CD4-positive, alpha-beta T cell treated with Interleukin-17A for 1 hour (primary cell): Measurements from ENCODE around the gene NRP1.

Source experiments
- DNase-seq: peaks from one replicate; pipeline ENCODE4 v3.0.0-alpha.2; 2020

The NRP1 gene

DNA sequence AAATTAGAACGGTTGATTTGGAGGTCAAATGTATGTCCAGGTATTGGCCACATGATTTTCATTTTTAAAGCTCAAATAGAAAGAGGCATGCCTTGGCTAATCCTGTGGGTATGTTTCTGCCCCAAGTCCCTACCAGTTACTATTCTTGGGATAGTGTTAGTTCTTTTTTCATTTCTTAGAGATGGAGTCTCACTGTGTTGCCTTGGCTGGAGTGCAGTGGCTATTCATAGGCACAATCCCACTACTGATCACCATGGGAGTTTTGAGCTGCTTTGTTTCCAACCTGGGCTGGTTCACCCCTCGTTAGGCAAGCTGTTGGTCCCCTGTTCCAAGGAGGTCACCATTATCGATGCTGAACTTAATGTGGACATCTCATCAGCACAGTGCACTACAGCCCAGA is 46.3 kb downstream of the NRP1 start:
- no peak for DNase-seq

DNA sequence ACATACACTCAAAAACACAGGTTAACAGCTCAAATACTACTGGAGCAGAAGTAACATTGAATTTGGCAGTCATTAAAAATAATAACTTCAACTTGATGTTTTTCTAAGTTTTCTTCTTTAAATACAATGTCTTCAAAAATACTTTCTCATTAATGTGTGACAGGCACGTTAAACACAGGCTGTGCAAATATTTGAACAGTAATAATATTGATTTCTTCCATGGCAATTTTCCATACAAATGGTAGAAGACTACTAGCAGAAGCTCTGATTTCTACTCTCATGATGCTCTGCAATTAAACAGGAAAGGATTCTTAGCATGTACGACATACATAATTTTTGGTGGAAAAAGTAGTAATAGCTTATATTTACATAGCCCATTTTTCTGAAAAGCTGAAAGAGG is 47.4 kb downstream of the NRP1 start:
- no peak for DNase-seq

DNA sequence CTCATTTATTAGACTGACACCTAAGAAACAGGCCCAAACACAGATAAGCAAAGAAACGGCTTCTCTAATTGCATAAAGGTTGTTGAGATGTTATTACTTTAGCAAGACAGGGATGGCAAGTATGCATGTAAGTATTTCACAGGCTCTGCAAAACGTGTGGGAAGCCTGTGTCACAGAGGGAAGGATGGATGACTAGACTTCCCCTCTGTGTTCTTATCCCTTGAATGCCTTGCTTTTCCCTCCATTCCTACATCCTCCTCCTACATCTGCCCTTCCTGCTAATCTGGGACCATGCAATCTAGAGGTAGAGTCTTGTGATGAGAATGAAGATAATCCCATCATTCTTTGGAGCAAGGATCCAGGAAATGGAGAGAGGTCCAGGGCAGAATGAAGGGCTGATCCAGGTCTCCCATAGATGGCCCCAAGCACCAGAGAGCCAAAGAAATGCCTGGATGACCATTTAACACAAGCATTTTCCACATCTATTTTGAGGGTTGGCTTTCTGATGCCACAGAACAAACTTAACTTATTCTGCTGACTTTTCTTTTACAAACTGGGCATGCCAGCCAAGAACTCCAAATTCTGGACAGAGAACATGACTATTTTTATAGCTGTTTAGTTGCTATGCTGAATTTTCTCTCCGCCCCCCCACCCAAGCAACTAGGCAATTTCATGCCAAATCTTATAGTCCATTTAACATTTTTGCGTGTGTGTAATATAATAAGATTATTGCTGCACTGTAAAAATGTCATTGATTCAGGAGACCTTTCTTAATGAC is 48.1 kb downstream of the NRP1 start:
- DNase-seq = no peak

DNA sequence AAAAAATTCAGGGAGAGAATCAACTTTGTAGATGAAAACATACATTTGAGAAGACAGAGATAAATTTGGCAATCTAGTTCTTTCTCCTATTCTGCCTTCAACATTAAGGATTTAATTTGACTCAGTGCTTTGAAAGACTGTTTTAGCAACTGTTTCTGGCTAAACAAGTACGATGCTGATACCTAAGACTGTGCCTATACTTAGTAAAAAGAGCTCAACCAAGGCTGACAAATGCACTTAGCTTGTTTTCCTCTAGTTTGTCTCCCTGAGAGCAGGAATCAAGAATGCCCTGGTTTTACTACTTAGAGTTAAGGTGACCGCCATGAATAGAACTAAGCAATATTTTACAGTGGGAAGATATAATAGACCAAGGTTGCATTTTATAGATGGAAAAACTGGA is 49.5 kb downstream of the NRP1 start:
- DNase-seq = no peak

DNA sequence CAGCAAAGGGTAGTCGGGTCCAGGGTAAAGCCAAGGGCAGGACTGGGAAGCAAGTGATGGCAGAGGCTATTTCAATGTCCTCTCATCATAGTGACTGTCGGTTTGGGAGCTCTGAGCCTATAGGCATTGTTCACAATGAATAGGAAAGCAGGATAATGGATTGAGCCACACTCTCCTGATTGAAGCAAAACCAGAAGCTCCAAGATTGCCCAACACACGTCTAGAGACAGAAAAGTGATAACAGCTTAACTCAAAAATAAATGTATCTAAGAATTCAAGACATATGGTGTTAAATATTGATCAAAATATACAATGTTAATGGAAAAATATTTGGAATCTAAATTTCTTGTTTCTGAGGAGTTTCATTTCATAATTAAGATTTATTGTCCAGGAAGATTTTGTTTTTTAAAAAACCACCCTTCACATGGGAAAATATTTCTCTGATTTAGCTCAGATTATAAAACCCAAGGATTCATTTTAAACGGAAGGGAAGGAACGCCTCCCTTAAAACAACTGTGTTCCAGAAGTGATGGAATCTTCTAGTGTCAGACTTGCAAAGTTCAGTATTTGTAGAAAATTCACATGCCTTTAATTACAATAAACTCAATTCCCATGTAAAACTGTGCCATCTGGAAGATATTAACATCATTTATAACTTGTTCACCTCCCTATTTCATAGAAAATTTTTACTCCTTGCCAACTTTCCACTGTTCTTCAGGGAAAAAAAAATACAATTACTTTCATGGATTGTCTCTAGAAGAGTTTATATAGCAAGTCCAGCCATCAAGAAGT is 54.5 kb downstream of the NRP1 start:
- DNase-seq = no peak

DNA sequence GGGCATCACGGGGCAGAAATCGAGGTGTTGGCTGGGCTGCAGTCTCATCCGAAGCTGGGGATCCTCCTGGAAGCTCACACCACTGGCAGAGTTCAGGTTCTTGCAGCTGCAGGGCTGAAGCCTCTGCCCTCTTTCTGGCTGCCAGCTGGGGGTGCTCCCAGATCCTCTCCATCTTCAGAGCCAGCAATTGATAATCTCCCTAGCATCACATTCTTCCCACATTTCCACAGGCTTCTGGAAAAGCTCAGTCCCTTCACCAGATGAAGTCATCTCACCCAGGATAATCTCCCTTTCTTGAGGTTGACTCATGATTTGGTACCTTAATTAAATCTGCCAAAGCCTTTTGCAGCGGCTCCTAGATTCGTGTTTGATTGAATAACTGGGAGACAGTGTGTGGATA is 55.2 kb downstream of the NRP1 start:
- DNase-seq = no peak

DNA sequence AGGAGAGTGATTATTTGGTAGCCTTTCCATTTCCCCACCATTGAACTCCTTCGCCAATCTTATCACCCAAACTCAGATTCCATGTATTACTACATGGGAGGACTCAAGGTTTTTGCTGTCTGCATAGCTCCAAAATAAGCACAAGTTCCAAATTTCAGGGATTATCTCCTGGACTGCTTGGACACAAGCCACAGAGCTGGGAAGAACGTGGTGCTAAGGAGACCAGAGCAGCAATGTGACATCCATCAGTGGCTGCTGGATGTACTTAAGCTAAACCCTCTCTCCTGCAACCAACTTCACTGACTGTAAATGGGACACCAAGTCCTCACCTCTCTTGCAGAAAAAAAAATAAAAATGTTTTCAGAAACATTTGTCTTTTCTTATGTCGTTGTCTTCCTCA is 56.3 kb downstream of the NRP1 start:
- DNase-seq = no peak

DNA sequence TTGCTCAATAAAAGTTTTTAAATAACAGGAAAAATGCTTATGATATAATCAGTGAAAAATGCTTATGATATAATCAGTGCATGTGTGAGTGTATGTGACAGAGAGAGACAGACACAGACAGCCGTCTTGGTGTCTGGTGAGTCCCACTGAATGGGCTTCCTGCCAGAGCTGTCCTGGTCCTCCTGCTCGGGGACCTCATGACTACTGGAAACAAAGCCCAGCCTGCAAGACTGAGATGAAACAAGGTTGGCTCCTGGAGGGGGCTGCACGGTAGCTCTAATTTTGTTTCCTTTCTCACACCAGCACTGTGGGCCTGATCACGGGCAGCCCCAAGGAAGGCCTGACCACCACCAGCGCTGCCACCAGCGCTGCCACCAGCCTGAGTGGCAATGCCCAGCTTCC is 57.3 kb downstream of the NRP1 start:
- DNase-seq = no peak

DNA sequence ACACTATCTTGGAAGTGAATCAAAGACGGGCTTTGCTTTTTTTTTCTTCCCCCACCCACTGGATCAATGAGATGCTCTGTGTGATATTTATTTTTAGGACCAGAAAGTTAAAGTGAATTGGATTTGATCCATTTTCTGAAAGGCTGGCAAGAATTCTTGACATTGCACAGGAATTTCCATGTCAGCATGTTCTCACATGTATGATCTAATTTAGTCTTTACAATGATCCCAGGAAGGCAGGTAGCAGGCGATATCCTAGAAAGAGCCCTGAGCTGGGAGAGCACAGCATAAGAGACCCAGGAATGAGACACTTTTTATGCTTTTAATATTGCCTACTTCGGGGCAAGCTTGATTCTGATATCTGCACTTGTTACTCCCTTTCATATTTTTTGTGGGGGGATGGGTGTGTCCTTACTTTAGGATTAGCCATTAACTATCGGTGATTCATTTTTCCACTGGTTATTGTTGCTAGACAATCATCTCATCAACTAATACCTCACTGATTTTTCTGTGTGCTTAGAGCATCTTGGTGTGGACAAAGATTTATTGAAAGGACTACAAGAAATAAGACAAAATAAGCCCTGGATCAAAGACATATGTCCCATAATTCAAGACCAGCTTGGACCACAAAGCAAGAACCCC is 58.1 kb downstream of the NRP1 start:
- DNase-seq = no peak

DNA sequence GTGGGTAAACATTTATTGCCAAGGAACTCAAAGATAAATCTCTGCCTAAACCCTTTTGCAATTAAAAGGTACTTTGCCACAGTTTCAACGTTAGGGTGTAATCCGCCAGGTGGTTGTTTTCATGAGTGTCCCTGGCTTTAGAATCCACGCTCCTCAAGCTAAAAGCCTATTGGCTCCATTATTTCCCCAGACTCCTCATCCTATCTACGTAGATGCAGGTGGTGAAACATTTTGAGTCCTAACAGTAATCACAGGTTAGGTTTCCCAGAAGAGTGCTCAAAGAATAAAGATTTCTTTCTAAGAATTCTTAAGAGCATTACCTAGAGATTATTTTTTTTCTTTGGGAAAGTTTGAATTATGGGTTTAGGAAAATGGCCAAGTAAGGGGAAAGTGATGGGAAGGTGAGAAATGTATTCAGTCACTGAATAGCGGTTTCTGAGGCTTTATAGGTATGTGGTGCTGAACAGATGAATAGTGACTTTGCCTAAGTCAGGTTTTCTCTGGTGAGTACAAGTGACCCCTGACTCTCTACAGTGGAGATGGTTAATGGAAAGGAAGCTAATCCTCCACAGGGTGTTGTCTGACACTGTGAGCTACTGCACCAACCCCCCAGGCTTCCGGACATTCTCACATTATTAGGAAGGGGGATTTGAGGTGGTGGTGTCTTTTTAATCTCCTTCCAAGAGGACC is 60.2 kb downstream of the NRP1 start:
- no peak for DNase-seq

DNA sequence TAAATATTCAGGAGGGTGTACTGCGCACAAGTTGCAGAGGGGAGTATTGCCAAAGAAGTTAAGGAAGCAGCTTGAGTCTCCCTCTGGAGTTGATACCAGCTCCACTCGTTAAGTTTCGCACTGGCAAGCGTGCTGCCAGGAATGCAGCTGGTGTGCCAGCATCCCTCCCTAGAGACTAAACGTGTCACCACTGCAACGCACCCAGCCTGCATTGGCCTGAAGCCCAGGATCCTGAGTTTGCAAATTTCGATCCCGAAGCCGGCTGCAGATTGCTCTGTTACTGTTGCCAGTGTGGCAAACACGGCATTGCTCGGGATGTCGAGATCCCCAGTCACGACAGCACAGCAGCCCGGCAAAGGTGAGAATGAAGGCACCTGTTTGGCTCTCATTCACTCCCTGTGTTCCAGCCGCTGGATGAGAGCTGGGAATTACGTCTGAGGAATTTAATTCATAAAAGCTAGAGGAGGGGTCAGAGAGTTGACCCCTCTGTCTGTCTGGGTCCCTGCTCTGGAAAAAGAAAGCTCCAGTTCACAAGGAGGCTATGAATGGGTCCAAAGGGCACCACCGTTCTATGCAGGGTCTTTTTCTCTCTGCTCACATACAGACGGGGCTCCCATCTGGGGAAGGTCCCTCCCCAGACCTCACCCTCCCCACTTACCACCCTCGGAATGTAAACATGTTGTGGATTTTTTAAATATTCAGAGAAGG is 61.0 kb downstream of the NRP1 start:
- no peak for DNase-seq

DNA sequence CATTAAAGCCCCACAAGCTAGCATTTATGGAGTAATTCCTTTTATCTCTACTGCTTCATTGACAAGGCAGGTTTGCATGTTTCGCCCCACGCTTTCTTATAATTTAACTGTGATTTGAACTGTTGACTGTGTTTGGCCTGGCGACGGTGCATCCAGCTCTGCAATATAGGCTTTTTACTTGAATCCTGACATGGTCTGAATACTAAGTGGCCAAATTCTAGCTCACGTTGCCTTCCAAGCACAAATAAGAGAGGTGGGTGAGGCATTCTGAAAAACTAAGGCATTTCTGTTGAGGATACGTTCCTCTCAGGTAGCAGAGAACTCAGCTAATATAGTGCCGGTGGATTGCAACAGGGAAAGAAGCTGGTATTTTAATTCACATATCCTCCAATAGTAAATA is 61.8 kb downstream of the NRP1 start:
- DNase-seq = no peak

DNA sequence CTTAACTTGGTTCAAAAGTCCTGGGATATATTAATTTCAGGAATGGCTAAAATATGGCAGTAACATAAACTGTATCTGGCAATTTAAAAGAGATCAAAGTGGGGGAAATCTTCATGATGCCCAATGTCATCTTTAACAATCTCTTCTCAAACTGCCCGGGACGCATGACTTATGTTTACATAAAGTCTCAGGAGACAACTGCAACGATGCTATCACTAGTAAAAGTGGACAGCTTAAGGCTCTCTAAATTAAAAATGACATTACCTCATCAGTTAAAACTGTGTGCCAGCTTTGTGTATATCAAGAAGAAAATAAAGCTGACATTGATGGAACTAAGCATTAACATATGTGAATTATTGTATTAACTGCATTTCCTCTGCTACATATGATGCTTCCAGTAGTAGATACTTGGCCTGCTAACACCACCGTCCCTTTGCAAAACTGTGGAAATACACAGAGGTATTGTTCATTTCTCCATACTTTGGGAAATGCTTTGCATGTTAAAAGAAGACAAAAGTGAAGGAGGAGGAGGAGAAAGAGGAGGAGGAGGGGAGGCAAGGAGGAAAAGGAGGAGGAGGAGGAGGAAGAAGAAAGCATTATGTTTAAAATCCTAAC is 62.4 kb downstream of the NRP1 start:
- no peak for DNase-seq

DNA sequence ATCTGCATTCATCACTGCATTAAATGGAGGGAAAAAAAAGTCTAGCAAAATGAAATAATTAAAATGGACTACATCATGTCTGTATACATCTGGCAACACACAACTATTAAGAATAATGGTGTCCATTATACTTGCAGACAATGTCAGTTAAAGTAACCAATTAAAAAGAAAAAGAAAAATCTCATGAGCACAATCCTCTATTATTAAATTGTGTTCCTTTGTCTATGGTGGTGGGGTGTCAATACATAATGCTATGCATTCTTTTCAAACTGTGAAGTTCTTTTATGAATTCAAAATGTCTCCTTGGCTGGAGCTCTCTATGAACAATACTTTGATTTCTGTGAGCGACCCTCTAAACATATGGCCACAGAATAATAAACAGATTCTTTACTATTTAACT is 63.5 kb downstream of the NRP1 start:
- DNase-seq = no peak

DNA sequence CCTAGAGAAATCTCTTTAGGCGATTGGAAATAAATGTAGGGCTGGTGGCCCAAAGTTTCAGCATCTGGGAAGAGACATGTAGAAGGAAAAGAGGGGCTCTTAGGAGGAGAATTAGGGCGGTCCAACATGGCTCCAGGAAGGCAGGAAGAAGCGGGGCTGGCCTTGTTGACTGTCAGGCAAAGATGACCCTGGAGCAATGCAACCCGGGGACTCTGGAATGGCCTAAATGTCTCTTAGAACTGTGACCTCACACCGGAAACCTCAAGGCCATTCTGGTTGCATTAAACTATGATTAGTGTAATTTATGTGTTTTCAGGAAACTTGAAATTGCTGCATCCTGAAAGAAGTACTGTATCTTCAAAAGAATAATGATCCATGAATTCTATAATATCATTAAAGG is 66.8 kb downstream of the NRP1 start:
- DNase-seq = no peak

DNA sequence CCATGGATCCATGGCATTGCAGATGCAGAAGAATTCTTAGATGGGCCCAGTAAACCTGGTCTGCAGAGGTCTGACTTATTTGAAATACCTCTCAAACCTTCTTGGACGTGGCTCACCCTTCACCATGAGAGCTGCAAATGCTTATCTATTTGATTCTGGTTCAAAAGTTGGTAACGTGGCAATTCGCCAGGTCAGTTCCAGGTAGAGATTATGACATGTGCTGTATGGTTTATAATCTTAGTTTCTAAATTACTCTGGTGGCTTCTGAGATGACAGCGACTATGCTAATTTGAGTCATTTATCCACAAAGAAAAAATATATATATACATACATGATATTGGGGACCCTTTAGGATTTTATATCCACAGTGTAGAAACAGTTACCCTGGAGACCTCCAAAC is 68.8 kb downstream of the NRP1 start:
- no peak for DNase-seq

DNA sequence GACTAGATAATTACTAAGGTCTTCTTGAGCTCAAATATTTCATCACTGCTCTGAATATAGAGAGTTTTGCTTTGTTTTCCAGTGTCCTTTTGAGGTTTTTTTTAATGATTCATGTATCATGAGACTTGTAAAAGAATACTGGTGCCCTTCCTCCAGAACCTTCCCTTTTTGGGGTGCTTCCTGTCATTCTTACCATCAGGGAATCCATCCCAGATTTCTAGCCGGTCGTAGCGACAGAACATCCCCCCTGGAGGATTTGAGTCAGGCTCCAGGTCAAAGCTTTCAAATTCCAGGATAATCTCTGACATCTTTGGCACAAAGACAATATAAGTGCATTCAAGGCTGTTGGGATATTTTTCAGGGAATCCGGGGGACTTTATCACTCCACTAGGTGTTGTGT is 71.0 kb downstream of the NRP1 start:
- DNase-seq = no peak

DNA sequence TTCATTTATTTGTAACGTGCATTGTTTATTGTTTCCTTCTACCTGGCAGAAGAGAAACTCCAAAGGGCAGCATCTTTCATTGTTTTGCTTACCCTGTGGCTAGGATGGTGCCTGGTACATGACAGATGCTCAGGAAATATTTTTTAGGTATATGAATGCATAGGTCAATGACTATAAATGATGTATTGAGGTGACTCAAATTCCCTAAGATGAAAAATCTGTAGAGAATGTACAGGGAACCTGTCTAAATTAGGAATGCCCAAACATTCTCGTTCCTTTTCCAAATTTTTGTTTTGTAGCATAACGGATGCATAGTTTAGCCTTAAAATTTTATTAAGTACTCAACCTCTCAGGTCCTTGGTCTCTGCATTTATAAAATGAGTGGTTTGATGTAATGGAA is 71.6 kb downstream of the NRP1 start:
- no peak for DNase-seq

DNA sequence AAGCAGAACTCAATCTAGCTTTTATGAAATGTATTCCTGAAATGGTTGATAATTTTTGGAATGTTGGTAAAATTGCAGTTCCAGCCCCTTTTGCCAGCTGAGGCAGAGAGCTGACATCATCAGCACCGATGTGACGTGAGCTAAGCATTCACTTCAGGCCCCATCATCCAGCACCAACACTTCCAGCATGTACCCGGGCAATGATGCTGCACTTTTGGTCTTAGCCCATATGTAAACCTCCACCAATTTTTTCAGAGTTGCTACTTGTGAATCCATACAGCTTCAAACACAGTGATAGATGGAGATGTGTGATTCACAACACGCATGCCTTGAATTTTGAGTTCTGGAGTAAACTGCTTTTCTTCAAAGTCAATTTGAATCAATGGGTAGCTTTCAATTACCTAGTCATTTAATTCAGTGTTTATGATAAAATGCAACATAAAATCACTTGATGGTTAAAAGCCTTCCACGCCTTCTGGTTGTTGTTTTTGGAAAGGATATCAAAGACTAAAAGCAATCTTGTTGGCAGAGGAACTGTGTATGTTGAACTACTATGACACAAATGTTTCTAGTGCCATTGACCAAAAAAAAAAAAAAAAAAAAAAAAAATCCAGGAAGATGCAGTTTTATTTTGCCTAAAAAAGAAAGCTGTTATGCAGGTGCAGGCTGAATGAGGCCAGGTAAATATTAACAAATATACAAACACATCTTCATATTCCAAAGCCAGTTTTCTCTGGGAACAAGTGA is 73.9 kb downstream of the NRP1 start:
- no peak for DNase-seq

DNA sequence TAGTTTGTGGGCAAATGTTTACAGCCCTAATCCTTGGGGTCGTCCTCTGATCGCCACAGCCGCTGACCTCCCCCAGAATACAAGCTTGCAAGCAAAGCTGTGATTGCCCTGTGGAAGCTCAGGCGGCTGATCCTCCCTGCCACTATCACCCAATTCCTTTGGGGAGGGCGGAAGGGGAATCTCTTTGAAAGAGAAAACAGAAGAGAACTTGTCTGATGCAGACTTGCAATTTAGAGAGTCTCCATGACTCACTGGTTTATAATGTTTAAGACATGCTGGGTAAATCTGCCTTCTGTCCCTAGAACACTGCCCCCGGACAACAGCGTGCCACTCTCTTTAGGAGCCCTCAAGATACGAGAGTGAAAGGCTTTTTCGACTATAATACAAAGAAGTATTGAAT is 75.5 kb downstream of the NRP1 start:
- DNase-seq = no peak

DNA sequence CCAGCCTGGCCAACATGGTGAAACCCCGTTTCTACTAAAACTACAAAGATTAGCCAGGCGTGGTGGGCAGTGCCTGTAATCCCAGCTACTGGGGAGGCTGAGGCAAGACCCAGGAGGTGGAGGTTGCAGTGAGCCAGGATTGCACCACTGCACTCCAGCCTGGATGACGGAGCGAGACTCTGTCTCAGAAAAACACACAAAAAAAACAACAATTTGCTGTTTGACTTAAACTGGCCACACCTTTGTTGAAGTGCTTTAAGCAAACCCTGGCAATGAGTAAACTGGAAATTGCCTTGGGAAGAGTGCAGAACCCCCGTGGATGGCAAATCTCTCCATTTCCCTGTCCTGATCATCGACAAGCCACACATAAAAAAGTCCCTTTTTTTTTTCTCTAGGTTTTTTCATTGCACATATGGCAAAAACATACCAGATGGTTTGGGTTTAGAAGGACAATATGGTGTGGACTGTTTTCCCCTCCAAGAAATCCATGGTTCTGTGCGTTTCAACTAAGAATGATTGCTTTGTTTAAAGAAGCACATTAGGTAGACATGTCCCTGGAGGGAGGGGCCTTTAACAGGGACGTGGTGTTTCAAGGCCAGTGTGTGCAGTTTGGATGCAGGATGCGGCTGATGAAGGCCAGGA is 76.9 kb downstream of the NRP1 start:
- DNase-seq = no peak
